HPDE6-E6E7 (cell line): Measurements from ENCODE around the gene TMEM204.

ENCODE experiments used
- DNase-seq: peaks from one replicate; pipeline ENCODE4 v3.0.0; 2011; ENCODE audit warnings: missing footprints; ENCODE audit errors: extremely low spot score

TMEM204 gene

DNA sequence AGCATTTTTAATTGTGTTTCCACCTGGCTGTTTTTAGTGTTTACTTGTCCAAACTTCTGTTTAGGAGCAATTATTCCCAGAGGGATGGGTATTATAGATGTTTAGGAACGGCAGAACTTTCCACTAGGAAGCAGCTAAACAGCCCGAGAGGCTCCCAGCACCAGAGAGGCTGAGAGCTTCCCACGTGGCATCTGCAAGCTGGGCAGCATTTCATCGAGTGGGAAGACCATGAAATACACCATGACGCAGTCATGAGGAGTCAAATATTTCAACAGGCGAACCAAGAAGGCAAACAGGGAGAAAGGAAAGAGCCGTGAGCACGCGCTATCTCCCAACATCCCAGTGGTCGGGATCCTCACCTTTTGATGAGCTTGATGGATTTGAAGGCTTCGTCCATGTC lies 24.1 kb downstream of the TMEM204 start:
- no peak for DNase-seq

DNA sequence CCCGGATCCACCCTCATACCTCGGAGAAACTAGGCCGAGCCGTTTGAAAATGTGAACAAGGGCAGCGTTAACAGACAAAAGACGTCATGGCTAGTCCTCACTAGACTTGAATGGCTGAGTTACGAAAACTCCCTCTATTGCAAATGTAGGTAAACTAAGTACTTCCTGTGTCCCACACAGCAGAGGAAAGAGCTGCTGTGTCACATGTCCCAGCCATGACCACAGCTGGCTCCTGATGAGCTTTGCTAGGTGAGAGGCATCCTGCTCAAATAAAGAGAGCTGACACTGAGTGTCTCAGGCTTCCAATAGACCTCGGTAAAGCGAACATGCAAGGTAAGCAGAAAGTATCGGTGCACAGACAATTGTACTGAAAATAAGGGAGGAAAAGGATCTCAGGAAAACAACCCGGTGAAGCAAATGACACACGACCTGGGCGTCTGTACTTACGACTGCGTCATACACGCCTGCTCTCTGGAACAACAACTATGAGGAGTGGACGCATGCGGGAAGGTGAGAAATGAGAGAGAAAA lies 26.0 kb downstream of the TMEM204 start:
- DNase-seq: no peak

GRCh38 chr16:1560153-1560552 lies 26.7 kb downstream of the TMEM204 start:
- no peak for DNase-seq

- no peak for DNase-seq
Observed at GRCh38 chr16:1560866-1561265, 27.4 kb downstream of the TMEM204 start.

- no peak for DNase-seq
Observed at GRCh38 chr16:1561266-1561665, 27.8 kb downstream of the TMEM204 start.

GRCh38 chr16:1561836-1562235 lies 28.4 kb downstream of the TMEM204 start:
- DNase-seq: no peak

GRCh38 chr16:1563786-1564185 lies 30.3 kb downstream of the TMEM204 start:
- DNase-seq: no peak

DNA sequence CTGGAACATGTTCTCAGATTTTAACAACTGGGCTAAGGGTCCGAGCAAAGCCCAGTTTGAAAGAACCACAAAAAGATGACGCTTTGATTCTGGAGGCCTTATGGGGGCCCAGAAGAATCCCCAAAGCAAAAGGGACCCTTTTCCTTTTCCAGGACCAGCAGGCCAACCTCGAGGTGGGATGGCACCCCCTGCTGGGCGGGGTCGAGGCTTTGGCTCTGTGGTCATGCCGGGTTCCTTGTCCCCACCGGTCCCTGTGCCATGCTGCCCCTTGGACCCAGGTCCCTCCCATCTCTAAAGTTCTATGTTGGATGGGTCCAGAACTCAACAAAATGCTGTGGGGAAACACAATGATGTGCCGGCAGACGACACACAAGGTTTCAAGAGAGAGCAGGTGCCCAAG lies 30.9 kb downstream of the TMEM204 start:
- DNase-seq: no peak

GRCh38 chr16:1565083-1565805 lies 31.8 kb downstream of the TMEM204 start:
- DNase-seq: no peak

- DNase-seq: no peak
Observed at GRCh38 chr16:1567988-1568387, 34.5 kb downstream of the TMEM204 start.

DNA sequence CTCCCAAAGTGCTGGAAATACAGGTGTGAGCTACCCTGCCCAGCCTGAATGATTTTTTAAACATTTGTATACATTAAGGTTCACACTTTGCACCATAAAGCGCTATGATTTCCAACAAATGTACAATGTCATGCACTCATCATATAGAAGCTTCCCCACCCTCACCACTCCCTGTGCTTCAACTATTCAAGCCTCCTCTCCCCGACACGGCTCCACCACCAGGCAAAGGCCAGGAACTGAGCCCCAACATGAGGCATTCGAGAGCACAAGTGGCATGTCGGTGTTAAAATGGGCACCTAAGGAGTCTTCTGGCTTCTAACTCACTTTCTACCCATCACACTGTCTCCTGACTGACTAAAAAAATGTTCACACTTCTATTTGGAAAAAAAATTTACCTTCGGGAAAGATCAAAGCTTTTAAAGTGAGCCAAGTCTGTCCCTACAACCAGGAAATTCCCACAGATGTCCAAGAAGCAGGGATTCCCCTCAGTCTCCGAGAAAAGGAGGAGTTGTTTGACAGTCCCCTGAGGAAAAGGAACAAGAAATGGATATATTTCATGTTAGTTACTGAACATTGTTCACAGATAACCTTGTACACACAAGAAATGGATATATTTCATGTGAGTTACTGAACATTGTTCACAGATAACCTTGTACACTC lies 37.7 kb downstream of the TMEM204 start:
- DNase-seq: no peak

- no peak for DNase-seq
Observed at GRCh38 chr16:1572673-1573072, 39.2 kb downstream of the TMEM204 start.

DNA sequence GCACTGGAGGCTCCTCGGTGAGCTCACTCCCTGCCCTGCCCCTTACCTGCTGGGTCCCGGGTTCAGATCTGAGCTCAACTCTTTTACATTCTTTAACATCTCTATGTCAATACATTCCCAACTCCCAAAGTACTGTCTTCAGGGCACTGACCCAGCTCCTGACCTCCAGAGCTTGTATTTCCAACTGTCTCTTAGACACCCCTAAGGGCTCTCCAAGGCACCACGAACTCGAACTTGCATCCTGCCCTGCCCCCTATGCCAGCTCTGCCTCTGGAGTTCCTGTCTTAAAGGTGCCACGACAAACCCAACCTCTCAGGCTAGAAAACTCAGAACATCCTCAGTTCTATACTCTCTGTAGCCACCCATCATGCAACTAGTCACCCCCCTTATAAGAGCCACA lies 39.8 kb downstream of the TMEM204 start:
- no peak for DNase-seq

GRCh38 chr16:1575578-1575977 lies 42.1 kb downstream of the TMEM204 start:
- DNase-seq: no peak

DNA sequence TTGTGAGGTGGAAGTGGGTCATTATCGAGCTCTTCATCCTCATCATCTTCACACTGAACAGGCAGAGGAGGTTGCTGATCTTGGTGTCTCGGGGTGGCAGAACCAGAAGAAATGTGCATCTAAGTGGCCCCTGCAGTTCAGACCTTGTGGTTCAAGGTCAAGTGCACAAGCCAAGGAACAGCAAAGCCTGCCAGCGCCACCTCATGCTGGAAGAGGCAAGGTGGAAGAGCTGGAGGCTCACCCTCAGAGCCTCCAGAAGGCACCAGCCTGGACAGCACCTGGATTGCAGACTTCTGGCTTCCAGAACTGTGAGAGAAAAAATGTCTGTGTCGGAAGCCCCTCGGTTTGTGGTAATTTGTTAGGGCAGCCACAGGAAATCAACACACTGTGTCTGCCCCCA lies 45.7 kb downstream of the TMEM204 start:
- DNase-seq: no peak

- DNase-seq: no peak
Observed at GRCh38 chr16:1580256-1580655, 46.8 kb downstream of the TMEM204 start.

DNA sequence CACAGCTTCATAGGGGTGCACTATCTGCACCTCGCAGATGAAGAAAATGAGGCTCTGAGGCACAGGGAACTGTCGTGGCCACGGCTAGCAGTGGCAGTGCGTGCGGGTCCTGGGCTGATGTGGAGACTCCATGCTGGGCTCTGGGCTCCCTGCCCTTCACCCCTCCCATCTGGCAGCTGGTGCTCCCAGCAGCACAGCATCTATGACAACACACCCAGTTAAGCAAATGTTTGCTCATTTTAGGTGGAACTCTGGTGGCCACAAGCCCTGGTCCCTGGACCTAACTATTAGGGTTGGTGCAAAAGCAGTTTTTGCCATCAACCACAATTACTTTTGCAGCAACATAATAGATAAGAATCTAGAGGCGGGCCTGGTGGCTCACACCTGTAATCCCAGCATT lies 47.5 kb downstream of the TMEM204 start:
- DNase-seq: no peak

GRCh38 chr16:1581804-1582203 lies 48.3 kb downstream of the TMEM204 start:
- no peak for DNase-seq

DNA sequence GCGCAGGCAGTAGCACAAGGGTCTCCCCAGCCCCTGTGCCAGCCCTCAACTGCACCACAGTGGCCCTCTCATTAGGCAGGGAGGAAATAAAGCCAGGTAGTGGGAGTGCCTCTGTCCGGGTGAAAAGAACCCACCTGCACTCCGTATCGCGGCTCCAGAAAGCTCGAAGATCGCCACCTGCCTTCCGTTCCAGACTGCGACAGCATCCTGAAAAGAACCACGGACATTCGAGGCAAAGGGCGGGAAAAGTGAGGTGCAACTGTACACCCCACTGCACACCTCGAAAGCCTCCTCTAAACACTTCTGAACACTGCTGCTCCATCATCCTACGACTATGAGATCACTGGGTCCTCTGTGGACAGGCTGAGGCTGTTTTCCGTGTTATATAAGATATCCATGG lies 49.7 kb downstream of the TMEM204 start:
- DNase-seq: no peak

GRCh38 chr16:1584926-1585484 lies 51.5 kb downstream of the TMEM204 start:
- DNase-seq: no peak

DNA sequence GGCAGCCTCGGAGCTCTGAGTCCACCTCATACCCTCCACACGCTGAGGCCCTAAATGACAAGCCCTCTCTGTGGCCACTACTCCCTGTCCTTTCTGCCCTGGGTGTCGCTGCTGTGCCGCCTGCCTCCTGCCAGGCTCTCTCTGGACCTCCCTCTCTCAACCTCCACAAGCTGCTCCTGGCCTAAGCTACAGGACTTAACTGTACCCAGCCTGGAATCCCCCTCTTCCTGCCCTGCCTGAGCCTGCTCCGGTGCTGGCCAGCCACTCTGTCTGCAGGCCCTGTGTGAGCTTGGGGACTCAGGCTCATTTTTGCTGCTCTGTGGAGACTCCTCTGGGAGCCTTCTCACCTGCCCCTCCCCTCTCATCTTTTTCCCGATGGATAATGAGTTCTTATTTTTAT lies 56.9 kb downstream of the TMEM204 start:
- no peak for DNase-seq

DNA sequence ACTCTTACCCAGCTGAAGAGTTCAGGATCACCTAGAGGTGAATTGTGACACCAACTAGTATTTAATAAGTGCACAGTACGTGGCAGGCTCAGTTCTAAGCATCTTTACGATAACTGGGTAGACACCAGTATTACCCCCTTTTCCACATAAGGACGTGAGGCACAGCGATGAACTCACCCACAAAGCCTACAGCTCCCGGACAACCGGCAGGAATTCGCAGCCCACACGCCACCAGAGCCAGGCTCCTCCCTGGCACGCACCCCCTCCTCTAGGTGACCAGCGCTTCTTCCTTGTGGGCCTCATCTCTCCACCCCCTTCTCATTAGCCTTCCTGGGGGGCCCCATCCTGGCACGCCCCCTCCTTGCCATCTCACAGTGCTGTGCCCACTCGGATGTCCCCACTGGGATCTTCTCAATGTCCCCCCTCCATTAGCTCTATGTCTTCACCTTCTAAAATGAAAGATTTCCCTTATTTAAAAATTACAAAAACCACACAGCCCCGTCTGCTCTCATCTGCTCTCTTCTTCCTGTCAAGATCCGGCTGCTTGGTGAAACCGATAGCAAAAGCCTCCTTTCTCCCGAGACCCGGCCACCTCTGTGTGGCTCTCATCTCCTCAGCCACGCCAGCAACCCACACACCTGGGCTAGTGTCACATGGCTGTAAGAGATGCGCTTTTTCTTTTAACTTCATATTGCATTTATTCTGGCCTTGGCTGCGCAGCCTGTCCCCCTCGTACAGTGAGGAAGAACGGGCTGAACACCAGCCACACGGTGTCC lies 57.7 kb downstream of the TMEM204 start:
- DNase-seq: no peak
